ENCODE data around the gene SHOX. TPM values are rescaled to one million over a fixed set of nuclear protein-coding genes. Genes with fewer than 3 reads are reported as not detected.
"Not testable (repeated sequence)": the region's sequence is repeated elsewhere in the genome, so short reads cannot be mapped to it uniquely, and the experiment has no call there.

The SHOX gene
- total RNA-seq: not detected

GRCh38 chrX:630612-631496 lies at the start of gene SHOX:
Gene SHOX (plus strand): TSS chrX:630791. CDS start chrX:630898, 107 bp downstream.
- no peaks in the 10 kb centered on the region for H3K36me3 Mint-ChIP-seq (ENCODE audit: insufficient read depth)
- H3K9me3 Mint-ChIP-seq: no peaks in the 10 kb centered on the region
- H3K4me1 Mint-ChIP-seq (ENCODE audit: low read depth): peaks cover 2% of the 10 kb centered on the region
- DNase-seq: no peak
- peaks cover 72% of the 10 kb centered on the region for H3K27me3 Mint-ChIP-seq (ENCODE audit: low read depth)
- no peak for ATAC-seq
- no peak within 1 kb of the TSS for H3K4me3 Mint-ChIP-seq

- no peaks in the 10 kb centered on the region for H3K27me3 Mint-ChIP-seq (ENCODE audit: low read depth)
- DNase-seq: no peak
- no peaks in the 10 kb centered on the region for H3K4me1 Mint-ChIP-seq (ENCODE audit: low read depth)
- no peak overlapping the region for H3K4me3 Mint-ChIP-seq
- H3K36me3 Mint-ChIP-seq (ENCODE audit: insufficient read depth): no peaks in the 10 kb centered on the region
- no peak for ATAC-seq
- peaks cover 31% of the 10 kb centered on the region for H3K9me3 Mint-ChIP-seq
Measured at GRCh38 chrX:581066-581465, 49.5 kb upstream of the SHOX start.

GRCh38 chrX:581720-582298 lies 48.8 kb upstream of the SHOX start:
- Mint-ChIP-seq H3K36me3 (ENCODE audit: insufficient read depth) (no peaks in the 10 kb centered on the region), H3K9me3 (peaks cover 28% of the 10 kb centered on the region), H3K27me3 (ENCODE audit: low read depth) (no peaks in the 10 kb centered on the region), H3K4me3 (no peak overlapping the region), H3K4me1 (ENCODE audit: low read depth) (no peaks in the 10 kb centered on the region)
- ATAC-seq: no peak
- no peak for DNase-seq

- H3K27me3 Mint-ChIP-seq (ENCODE audit: low read depth): no peaks in the 10 kb centered on the region
- no peak overlapping the region for H3K4me3 Mint-ChIP-seq
- H3K36me3 Mint-ChIP-seq (ENCODE audit: insufficient read depth): no peaks in the 10 kb centered on the region
- no peak for DNase-seq
- no peaks in the 10 kb centered on the region for H3K4me1 Mint-ChIP-seq (ENCODE audit: low read depth)
- no peak for ATAC-seq
- peaks cover 9% of the 10 kb centered on the region for H3K9me3 Mint-ChIP-seq
Measured at GRCh38 chrX:584572-584971, 46.0 kb upstream of the SHOX start.

GRCh38 chrX:585115-585808 lies 45.3 kb upstream of the SHOX start:
- DNase-seq (no peak), ATAC-seq (no peak)
- H3K4me1 Mint-ChIP-seq (ENCODE audit: low read depth): no peaks in the 10 kb centered on the region
- H3K4me3 Mint-ChIP-seq: no peak overlapping the region
- no peaks in the 10 kb centered on the region for H3K36me3 Mint-ChIP-seq (ENCODE audit: insufficient read depth)
- no peaks in the 10 kb centered on the region for H3K27me3 Mint-ChIP-seq (ENCODE audit: low read depth)
- H3K9me3 Mint-ChIP-seq: peaks cover 9% of the 10 kb centered on the region

GRCh38 chrX:586351-586750 lies 44.2 kb upstream of the SHOX start:
- H3K27me3 Mint-ChIP-seq (ENCODE audit: low read depth): no peaks in the 10 kb centered on the region
- no peaks in the 10 kb centered on the region for H3K36me3 Mint-ChIP-seq (ENCODE audit: insufficient read depth)
- H3K4me3 Mint-ChIP-seq: no peak overlapping the region
- no peak for DNase-seq
- ATAC-seq: no peak
- H3K4me1 Mint-ChIP-seq (ENCODE audit: low read depth): no peaks in the 10 kb centered on the region
- H3K9me3 Mint-ChIP-seq: peaks cover 1% of the 10 kb centered on the region

GRCh38 chrX:589261-589660 lies 41.3 kb upstream of the SHOX start:
- H3K4me1 Mint-ChIP-seq (ENCODE audit: low read depth); H3K4me3 Mint-ChIP-seq; H3K27me3 Mint-ChIP-seq (ENCODE audit: low read depth); H3K9me3 Mint-ChIP-seq; DNase-seq; H3K36me3 Mint-ChIP-seq (ENCODE audit: insufficient read depth); ATAC-seq: not testable (repeated sequence)

- Mint-ChIP-seq H3K4me3 (no peak overlapping the region), H3K9me3 (peaks cover 7% of the 10 kb centered on the region), H3K27me3 (ENCODE audit: low read depth) (peaks cover 4% of the 10 kb centered on the region), H3K4me1 (ENCODE audit: low read depth) (no peaks in the 10 kb centered on the region), H3K36me3 (ENCODE audit: insufficient read depth) (no peaks in the 10 kb centered on the region)
- DNase-seq (no peak), ATAC-seq (no peak)
Measured at GRCh38 chrX:590693-591404, 39.7 kb upstream of the SHOX start.

GRCh38 chrX:599837-600715 lies 30.5 kb upstream of the SHOX start:
- no peak for DNase-seq
- H3K4me1 Mint-ChIP-seq (ENCODE audit: low read depth): no peaks in the 10 kb centered on the region
- no peak for ATAC-seq
- H3K4me3 Mint-ChIP-seq: no peak overlapping the region
- peaks cover 25% of the 10 kb centered on the region for H3K9me3 Mint-ChIP-seq
- H3K36me3 Mint-ChIP-seq (ENCODE audit: insufficient read depth): no peaks in the 10 kb centered on the region
- no peaks in the 10 kb centered on the region for H3K27me3 Mint-ChIP-seq (ENCODE audit: low read depth)

GRCh38 chrX:603029-603428 lies 27.6 kb upstream of the SHOX start:
- H3K36me3 Mint-ChIP-seq (ENCODE audit: insufficient read depth); H3K9me3 Mint-ChIP-seq; ATAC-seq: not testable (repeated sequence)

GRCh38 chrX:604616-605015 lies 26.0 kb upstream of the SHOX start:
- H3K4me3 Mint-ChIP-seq; H3K27me3 Mint-ChIP-seq (ENCODE audit: low read depth); ATAC-seq; H3K9me3 Mint-ChIP-seq; H3K36me3 Mint-ChIP-seq (ENCODE audit: insufficient read depth); H3K4me1 Mint-ChIP-seq (ENCODE audit: low read depth); DNase-seq: not testable (repeated sequence)

More at GRCh38 chrX:603029-603428, 27.6 kb upstream of the SHOX start:
- H3K27me3 Mint-ChIP-seq (ENCODE audit: low read depth); DNase-seq; H3K4me1 Mint-ChIP-seq (ENCODE audit: low read depth); H3K4me3 Mint-ChIP-seq: not testable (repeated sequence)

GRCh38 chrX:608088-608487 lies 22.5 kb upstream of the SHOX start:
- not testable (repeated sequence) for ATAC-seq; H3K36me3 Mint-ChIP-seq (ENCODE audit: insufficient read depth); H3K4me1 Mint-ChIP-seq (ENCODE audit: low read depth); H3K27me3 Mint-ChIP-seq (ENCODE audit: low read depth); DNase-seq; H3K4me3 Mint-ChIP-seq
- H3K9me3 Mint-ChIP-seq: peaks cover 11% of the 10 kb centered on the region

- ATAC-seq (no peak), DNase-seq (no peak)
- Mint-ChIP-seq H3K36me3 (ENCODE audit: insufficient read depth) (no peaks in the 10 kb centered on the region), H3K4me3 (no peak overlapping the region), H3K9me3 (peaks cover 15% of the 10 kb centered on the region), H3K4me1 (ENCODE audit: low read depth) (no peaks in the 10 kb centered on the region), H3K27me3 (ENCODE audit: low read depth) (peaks cover 24% of the 10 kb centered on the region)
Measured at GRCh38 chrX:614136-614535, 16.5 kb upstream of the SHOX start.
